Activated CD4-positive, alpha-beta T cell treated with anti-CD3 and anti-CD28 coated beads, Interleukin-2, amount 10 ng/mL, durations not matched to agents 24 days and 14 days (primary cell): Measurements from ENCODE around the gene MICU1. TPM values are rescaled to one million over a fixed set of nuclear protein-coding genes. Genes with fewer than 3 reads are reported as not detected.

ENCODE experiments used
- DNase-seq: peaks from one replicate; pipeline ENCODE4 v3.0.0; 2022
- H3K27ac Mint-ChIP-seq: one replicate; pipeline ENCODE4 v1.8.0; 2022; ENCODE audit warnings: mild to moderate bottlenecking, mixed read lengths
- H3K27me3 Mint-ChIP-seq: one replicate; pipeline ENCODE4 v1.8.0; 2022; ENCODE audit warnings: mixed read lengths
- H3K36me3 Mint-ChIP-seq: one replicate; pipeline ENCODE4 v1.8.0; 2022; ENCODE audit warnings: low read depth, mild to moderate bottlenecking, mixed read lengths
- H3K4me1 Mint-ChIP-seq: one replicate; pipeline ENCODE4 v1.8.0; 2021; ENCODE audit warnings: mixed read lengths
- H3K4me3 Mint-ChIP-seq: one replicate; pipeline ENCODE4 v1.8.0; 2022; ENCODE audit warnings: mild to moderate bottlenecking, moderate library complexity, mixed read lengths
- H3K9me3 Mint-ChIP-seq: one replicate; pipeline ENCODE4 v1.8.0; 2021; ENCODE audit warnings: mixed read lengths
- intact Hi-C: fragments of 100-400 bp; cut with micrococcal nuclease; formaldehyde crosslinking; loops from one replicate; pipeline ENCODE4 v1.15.1; 2023
- total RNA-seq: library from RNA; stranded (reverse); gene quantifications from 2 replicates; pipeline ENCODE4 v1.2.3, GENCODE V29; 2022

Gene MICU1
- total RNA-seq, 1 donor from 2014 or later, result 36.1 TPM

DNA sequence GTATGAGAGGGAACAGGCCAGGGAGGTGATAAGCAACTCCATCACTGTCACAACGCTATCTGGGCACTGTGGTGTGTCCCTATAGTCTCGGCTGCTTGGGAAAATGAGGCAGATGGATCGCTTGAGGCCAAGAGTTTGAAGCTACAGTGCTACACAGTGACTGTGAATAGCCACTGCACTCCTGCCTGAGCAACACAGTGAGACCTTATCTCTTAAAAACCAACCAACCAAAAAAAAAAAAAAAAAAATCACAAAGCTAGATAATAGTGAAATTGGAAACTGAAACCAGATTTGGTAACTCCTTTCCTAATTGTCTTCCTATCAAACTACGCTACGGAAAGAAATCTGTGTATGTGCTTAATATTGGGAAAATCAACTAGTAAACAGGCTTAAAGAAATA is 14.1 kb downstream of the MICU1 start:
- no peak for DNase-seq
- H3K27ac Mint-ChIP-seq, result no peak overlapping the region
- H3K27me3 Mint-ChIP-seq, result no peaks in the 10 kb centered on the region

DNA sequence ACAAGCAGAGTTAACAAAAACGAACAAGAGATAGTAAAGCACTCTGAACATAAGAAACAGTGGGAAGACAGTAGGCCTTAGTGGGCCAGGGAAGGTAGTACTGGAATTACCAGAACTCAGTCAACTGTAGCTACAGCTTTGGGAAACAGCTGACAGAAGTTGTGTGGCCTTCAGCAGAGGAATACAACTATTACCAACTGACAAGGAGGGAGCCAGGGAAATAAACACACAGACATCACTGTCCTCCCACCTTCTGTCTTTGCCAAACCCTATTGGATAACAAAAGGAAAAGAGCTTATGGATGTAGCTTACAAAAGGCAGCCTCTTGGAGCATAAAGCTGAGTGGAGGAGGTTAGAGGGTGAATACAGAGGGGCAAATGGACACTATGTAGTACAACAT is 15.4 kb downstream of the MICU1 start:
- H3K27ac Mint-ChIP-seq, result no peak overlapping the region
- H3K4me3 Mint-ChIP-seq, result no peak overlapping the region
- DNase-seq, result no peak
- no peaks in the 10 kb centered on the region for H3K27me3 Mint-ChIP-seq
- H3K9me3 Mint-ChIP-seq, result peaks cover 8% of the 10 kb centered on the region
- H3K36me3 Mint-ChIP-seq, result peaks cover 9% of the 10 kb centered on the region
- intact Hi-C loops, result no loop called here
- peaks cover 5% of the 10 kb centered on the region for H3K4me1 Mint-ChIP-seq

More for the DNA sequence above, 14.1 kb downstream of the MICU1 start:
- peaks cover 8% of the 10 kb centered on the region for H3K4me1 Mint-ChIP-seq
- H3K9me3 Mint-ChIP-seq, result peaks cover 15% of the 10 kb centered on the region
- intact Hi-C loops, result no loop called here
- H3K36me3 Mint-ChIP-seq, result peaks cover 17% of the 10 kb centered on the region
- H3K4me3 Mint-ChIP-seq, result no peak overlapping the region

DNA sequence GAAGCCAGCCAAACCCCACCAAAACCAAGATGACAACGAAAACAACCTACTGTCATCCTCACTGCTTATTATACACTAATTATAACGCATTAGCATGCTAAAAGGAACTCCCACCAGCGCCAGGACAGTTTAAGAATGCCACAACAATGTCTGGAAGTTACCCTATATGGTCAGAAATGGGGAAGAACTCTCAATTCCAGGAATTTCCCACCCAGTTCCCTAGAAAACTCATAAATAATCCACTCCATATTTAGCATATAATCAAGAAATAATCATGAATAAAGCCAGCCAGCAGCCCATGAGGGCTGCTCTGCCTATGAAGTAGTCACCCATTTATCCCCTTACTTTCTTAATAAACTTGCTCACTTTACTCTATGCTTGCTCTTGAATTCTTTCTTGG is 20.8 kb downstream of the MICU1 start:
- Mint-ChIP-seq H3K4me3 (no peak overlapping the region), H3K27ac (no peak overlapping the region), H3K4me1 (no peaks in the 10 kb centered on the region), H3K9me3 (peaks cover 8% of the 10 kb centered on the region), H3K27me3 (no peaks in the 10 kb centered on the region), H3K36me3 (peaks cover 7% of the 10 kb centered on the region)
- intact Hi-C loops, result no loop called here
- DNase-seq, result no peak

DNA sequence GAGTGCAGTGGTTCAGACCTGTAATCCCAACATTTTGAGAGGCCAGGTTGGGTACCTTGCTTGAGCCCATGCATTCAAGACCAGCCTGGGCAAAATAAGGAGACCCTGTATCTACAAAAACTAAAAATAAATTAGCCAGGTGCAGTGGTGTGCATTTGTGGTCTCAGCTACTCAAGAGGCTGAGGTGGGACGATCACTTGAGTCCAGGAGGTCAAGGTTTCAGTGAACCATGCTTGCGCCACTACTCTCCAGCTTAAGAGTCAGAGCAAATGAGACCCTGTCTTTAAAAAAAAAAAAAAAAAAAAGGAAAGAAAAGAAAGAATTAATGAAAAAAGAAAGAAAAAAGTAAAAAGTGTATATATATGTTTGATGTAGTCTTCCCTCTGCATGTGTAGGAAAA is 24.7 kb downstream of the MICU1 start:
- no peaks in the 10 kb centered on the region for H3K27me3 Mint-ChIP-seq
- H3K4me3 Mint-ChIP-seq, result no peak overlapping the region
- DNase-seq, result no peak
- H3K27ac Mint-ChIP-seq, result no peak overlapping the region
- H3K36me3 Mint-ChIP-seq, result peaks cover 1% of the 10 kb centered on the region
- no peaks in the 10 kb centered on the region for H3K9me3 Mint-ChIP-seq
- H3K4me1 Mint-ChIP-seq, result peaks cover 3% of the 10 kb centered on the region
- intact Hi-C loops, result no loop called here

DNA sequence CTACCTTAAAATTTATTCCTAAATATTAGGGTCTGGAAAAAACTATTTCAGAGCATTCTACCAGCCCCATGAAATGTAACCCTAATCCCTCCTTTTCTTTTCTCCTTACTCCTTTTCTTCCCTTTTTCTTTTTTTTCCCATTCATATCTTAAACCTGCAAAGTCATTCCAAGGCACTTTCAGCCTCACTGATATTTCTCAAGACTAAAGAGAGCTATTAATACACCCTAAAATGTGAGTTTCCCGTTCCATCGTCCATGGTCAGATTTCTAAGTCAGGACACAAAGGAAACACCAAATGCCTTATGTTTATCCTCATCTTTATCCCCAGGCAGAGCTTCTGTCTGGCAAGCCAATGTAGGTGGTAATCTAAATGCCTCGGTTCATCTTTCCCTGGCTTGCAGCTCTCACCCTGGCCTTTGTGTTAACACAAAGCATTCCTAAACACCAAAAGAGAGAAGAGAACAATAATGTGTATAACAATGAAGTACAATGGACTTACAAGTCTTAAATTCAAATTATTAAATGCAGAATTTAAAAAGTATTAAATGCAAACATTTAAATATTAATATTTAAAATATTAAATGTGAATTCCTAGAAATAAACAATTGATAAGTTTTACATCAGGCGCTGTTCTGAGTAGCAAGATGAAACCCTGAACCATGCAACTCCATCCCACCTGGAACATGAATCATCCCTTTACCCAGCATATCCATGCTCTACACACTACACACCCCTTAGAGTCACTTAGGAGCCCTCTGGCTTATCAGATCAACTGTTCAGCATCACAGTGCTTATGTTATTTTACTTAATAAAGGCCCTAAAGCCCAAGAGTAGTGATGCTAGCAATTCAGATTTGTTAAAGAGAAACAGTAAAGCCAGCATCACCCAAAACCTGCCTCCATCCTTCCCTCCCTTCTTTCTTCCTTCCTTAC is 26.8 kb downstream of the MICU1 start:
- H3K4me3 Mint-ChIP-seq, result no peak overlapping the region
- no peak overlapping the region for H3K27ac Mint-ChIP-seq
- H3K9me3 Mint-ChIP-seq, result no peaks in the 10 kb centered on the region
- intact Hi-C loops, result no loop called here
- no peak for DNase-seq
- no peaks in the 10 kb centered on the region for H3K27me3 Mint-ChIP-seq
- H3K36me3 Mint-ChIP-seq, result peaks cover 1% of the 10 kb centered on the region
- peaks cover 3% of the 10 kb centered on the region for H3K4me1 Mint-ChIP-seq

DNA sequence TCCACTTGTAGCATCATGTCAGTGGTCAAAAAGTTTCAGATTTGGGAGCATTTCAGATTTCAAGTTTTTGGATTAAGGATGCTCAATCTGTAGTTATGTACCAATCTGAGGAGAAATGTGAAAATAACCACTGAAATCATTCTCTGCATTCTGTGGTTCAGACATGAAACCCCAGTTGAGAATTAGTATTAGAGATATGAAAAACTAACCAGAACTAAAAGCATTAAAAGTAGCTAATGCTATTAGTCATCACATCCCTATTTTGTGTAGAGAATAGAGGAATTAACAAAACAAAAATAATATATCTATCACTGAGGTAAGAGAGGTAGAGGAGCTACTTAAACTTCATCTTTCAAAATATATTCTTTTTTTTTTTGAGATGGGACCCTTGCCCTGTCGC is 28.0 kb downstream of the MICU1 start:
- intact Hi-C loops, result no loop called here
- H3K27ac Mint-ChIP-seq, result no peak overlapping the region
- no peak overlapping the region for H3K4me3 Mint-ChIP-seq
- no peak for DNase-seq
- no peaks in the 10 kb centered on the region for H3K27me3 Mint-ChIP-seq
- peaks cover 3% of the 10 kb centered on the region for H3K4me1 Mint-ChIP-seq
- no peaks in the 10 kb centered on the region for H3K9me3 Mint-ChIP-seq
- peaks cover 10% of the 10 kb centered on the region for H3K36me3 Mint-ChIP-seq

DNA sequence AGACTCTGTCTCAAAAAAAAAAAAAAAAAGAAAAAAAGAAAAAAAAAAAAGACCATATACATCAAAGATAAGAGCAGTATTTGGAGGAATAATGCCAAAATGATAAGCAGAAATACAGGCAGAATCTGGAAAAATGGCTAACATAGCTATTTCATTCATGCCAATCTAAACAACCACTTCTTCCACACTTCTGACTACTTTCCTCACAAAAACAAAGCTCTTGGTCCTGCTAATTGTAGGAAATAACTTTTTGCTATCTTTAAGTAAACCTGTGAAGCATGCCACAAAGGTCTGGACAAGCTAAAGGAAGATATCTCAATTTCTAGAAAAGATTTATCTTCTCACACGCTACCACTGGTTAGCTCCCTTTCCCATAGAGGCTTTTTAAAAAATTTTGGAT is 30.4 kb downstream of the MICU1 start:
- no peak for DNase-seq
- no peaks in the 10 kb centered on the region for H3K27me3 Mint-ChIP-seq
- H3K27ac Mint-ChIP-seq, result no peak overlapping the region
- intact Hi-C loops, result no loop called here
- H3K36me3 Mint-ChIP-seq, result peaks cover 16% of the 10 kb centered on the region
- no peak overlapping the region for H3K4me3 Mint-ChIP-seq
- peaks cover 6% of the 10 kb centered on the region for H3K4me1 Mint-ChIP-seq
- peaks cover 3% of the 10 kb centered on the region for H3K9me3 Mint-ChIP-seq

DNA sequence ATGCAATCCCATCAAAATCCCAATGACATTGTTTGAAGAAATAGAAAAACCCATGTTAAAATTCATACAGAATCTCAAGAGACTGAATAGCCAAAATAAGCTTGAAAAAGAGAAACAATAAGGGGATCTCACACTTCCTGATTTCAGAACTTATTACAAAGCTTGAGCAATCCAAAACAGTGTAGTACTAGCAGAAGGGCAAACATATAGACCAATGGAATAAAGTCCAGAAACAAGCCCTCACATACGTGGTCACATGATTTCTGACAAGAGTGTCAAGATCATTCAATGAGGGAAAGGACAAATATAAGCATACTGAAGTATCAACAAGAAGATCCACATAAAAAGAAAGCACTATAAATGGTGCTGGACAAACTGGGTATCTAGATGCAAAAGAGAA is 31.9 kb downstream of the MICU1 start:
- no peak for DNase-seq
- Mint-ChIP-seq H3K27ac (no peak overlapping the region), H3K27me3 (no peaks in the 10 kb centered on the region), H3K9me3 (peaks cover 3% of the 10 kb centered on the region), H3K36me3 (peaks cover 15% of the 10 kb centered on the region), H3K4me3 (no peak overlapping the region), H3K4me1 (peaks cover 5% of the 10 kb centered on the region)
- intact Hi-C loops, result no loop called here

DNA sequence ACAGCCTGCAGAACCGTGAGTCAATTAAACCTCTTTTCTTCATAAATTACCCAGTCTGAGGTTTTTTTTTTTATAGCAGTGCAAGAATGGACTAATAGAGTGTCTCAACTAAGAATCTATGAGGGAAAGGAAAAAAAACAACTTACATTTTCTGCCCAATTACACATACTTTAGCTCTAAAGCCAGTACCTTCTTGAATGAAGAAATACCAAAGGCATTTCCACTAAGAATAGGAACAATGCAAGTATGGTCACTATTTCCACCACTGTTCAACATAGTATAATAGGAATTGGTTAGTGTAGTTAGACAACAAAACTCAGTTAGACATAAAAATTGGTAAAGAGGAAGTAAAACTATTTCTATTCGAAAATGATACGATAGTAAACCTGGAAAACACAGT is 37.6 kb downstream of the MICU1 start:
- H3K27me3 Mint-ChIP-seq, result no peaks in the 10 kb centered on the region
- peaks cover 13% of the 10 kb centered on the region for H3K36me3 Mint-ChIP-seq
- intact Hi-C loops, result no loop called here
- no peak overlapping the region for H3K4me3 Mint-ChIP-seq
- peaks cover 10% of the 10 kb centered on the region for H3K4me1 Mint-ChIP-seq
- H3K27ac Mint-ChIP-seq, result no peak overlapping the region
- DNase-seq, result no peak
- H3K9me3 Mint-ChIP-seq, result peaks cover 3% of the 10 kb centered on the region

DNA sequence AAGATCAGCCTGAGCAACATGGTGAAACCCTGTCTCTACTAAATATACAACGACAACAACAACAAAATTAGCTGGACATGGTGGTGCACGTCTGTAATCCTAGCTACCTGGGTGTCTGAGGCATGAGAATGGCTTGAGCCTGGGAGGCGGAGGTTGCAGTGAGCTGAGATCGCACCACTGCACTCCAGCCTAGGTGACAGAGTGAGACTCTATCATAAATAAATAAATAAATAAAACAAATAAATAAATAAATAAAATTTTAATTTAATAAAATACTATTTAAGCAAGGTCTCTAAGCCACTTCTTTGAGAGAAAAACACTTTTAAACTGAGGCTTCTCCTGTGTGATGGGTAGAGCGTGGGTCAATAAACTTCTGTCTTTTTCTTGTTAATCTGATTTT is 38.3 kb downstream of the MICU1 start:
- peaks cover 10% of the 10 kb centered on the region for H3K4me1 Mint-ChIP-seq
- no peaks in the 10 kb centered on the region for H3K27me3 Mint-ChIP-seq
- H3K36me3 Mint-ChIP-seq, result peaks cover 9% of the 10 kb centered on the region
- DNase-seq, result no peak
- H3K27ac Mint-ChIP-seq, result no peak overlapping the region
- peaks cover 3% of the 10 kb centered on the region for H3K9me3 Mint-ChIP-seq
- intact Hi-C loops, result no loop called here
- H3K4me3 Mint-ChIP-seq, result no peak overlapping the region

DNA sequence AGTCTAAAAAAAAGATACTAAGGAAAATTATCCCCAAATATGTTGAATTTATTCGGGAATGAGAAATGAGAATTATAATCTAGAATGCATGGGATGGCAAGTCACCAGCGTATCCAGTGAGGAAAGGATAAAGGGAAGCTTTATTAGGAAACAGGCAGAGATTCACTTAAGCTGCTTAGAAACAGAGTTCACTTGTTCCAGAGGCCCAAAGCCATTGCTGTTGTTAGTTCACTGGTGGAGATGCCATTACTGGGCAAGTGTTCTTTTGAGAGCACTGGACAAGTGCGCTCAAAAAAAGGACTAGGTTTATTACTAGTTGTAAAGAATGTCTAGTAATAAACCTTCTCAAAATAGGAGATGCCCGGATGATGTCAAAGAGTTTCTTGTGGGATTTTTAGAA is 51.2 kb downstream of the MICU1 start:
- Mint-ChIP-seq H3K36me3 (peaks cover 2% of the 10 kb centered on the region), H3K4me3 (no peak overlapping the region), H3K4me1 (peaks cover 2% of the 10 kb centered on the region), H3K27ac (no peak overlapping the region), H3K9me3 (peaks cover 3% of the 10 kb centered on the region), H3K27me3 (no peaks in the 10 kb centered on the region)
- intact Hi-C loops, result no loop called here
- no peak for DNase-seq

DNA sequence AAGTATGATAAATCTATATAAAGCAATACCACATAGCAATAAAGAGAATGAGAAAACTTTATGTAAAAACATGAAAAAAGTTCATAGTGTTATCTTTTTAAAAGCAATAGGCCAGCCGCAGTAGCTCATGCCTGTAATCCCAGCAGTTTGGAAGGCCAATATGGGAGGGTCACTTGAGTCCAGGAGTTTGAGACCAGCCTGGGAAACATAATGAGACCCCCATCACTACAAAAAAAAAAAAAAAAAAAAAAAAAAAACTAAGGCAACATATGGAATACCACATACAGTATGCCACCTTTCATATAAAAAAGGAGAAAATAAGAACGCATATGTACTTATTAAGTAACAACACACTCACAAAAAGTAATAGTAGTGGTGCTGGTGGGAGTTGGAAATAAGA is 52.8 kb downstream of the MICU1 start:
- intact Hi-C loops, result no loop called here
- H3K36me3 Mint-ChIP-seq, result peaks cover 4% of the 10 kb centered on the region
- DNase-seq, result no peak
- peaks cover 5% of the 10 kb centered on the region for H3K4me1 Mint-ChIP-seq
- peaks cover 3% of the 10 kb centered on the region for H3K9me3 Mint-ChIP-seq
- H3K27me3 Mint-ChIP-seq, result no peaks in the 10 kb centered on the region
- H3K4me3 Mint-ChIP-seq, result no peak overlapping the region
- no peak overlapping the region for H3K27ac Mint-ChIP-seq

DNA sequence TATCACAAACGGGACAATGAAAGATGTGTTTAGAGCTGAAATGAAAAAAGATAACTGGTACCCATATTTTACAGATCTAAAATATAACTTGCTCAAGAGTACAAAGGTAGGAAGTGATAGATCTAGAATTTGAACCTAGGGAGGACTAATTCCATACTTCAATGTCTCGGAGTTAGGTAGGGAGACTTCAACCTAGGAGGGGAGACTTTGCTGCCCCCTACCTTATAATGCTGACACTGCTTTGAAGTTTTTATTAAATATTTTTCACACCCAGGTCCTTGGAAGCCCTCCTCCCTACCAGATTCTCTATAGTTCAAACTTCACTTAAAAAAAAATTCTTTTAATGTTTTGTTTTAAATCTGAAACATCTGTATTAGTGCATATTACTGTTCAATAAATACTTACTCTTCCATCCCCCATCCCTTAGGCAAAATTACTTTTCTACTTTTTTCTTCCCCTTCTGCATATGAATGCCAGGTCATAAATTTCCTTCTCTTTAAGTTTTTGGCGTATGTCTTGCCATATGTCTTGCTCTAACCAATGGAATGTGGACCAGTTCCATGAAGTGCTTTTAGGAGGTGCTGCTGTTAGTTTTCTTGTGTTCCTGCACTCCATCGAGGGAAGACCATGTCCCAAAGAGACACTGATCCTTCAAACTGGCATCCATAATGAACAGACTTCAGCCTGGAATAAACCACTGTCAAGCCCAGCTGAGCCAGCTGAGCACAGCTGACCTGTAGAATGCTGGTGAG is 57.8 kb downstream of the MICU1 start:
- Mint-ChIP-seq H3K9me3 (peaks cover 9% of the 10 kb centered on the region), H3K4me1 (peaks cover 22% of the 10 kb centered on the region), H3K27me3 (no peaks in the 10 kb centered on the region), H3K36me3 (peaks cover 25% of the 10 kb centered on the region), H3K27ac (no peak overlapping the region), H3K4me3 (no peak overlapping the region)
- DNase-seq, result no peak
- intact Hi-C loops, result no loop called here

DNA sequence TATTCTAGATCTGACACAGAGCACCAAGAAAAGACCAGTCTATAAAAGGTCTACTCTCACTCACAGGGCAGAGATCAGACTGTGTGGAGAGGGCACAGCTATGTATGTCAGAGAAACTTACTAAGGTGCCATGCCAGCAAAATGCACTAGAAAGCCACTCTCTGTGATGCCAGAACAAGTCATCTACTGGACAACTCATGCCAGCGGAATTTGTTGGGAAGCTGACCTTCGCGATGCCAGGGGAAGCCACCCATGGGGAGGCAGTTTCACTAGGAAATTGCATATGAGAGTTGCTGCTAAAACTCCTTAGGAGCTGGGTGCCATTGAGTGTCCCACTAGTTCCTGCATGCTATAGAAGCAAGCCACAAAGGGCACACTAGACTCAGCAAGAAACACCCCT is 58.5 kb downstream of the MICU1 start:
- peaks cover 29% of the 10 kb centered on the region for H3K4me1 Mint-ChIP-seq
- no peak overlapping the region for H3K27ac Mint-ChIP-seq
- no peaks in the 10 kb centered on the region for H3K27me3 Mint-ChIP-seq
- peaks cover 31% of the 10 kb centered on the region for H3K36me3 Mint-ChIP-seq
- H3K9me3 Mint-ChIP-seq, result peaks cover 9% of the 10 kb centered on the region
- intact Hi-C loops, result no loop called here
- no peak overlapping the region for H3K4me3 Mint-ChIP-seq
- no peak for DNase-seq
